NCI-H1092 (cell line): ENCODE results near the gene OR11H7.
"Not testable (repeated sequence)": the region's sequence is repeated elsewhere in the genome, so short reads cannot be mapped to it uniquely, and the experiment has no call there.

Experiments used
- DNase-seq: peaks from one replicate; lab custom pipeline; 2025; lab: John Stamatoyannopoulos, UW

The OR11H7 gene

GRCh38 chr14:20228681-20229080 lies at the start of gene OR11H7:
Gene OR11H7 (plus strand): TSS chr14:20228981.
- no peak for DNase-seq

GRCh38 chr14:20179218-20179617 lies 49.6 kb upstream of the OR11H7 start:
- DNase-seq = no peak

- DNase-seq = no peak
Measured at GRCh38 chr14:20179880-20180279, 48.9 kb upstream of the OR11H7 start.

- no peak for DNase-seq
Measured at GRCh38 chr14:20180486-20180885, 48.3 kb upstream of the OR11H7 start.

GRCh38 chr14:20184181-20184580 lies 44.6 kb upstream of the OR11H7 start:
- no peak for DNase-seq

- no peak for DNase-seq
Measured at GRCh38 chr14:20190596-20190995, 38.2 kb upstream of the OR11H7 start, which contains the start of gene OR11G2. Gene OR11G2 (plus strand): TSS chr14:20190896. CDS start chr14:20197438, 6,542 bp downstream.

- DNase-seq = no peak
Measured at GRCh38 chr14:20191396-20191795, 37.4 kb upstream of the OR11H7 start.

GRCh38 chr14:20194101-20194500 lies 34.7 kb upstream of the OR11H7 start:
- no peak for DNase-seq

- not testable (repeated sequence) for DNase-seq
Measured at GRCh38 chr14:20195170-20195569, 33.6 kb upstream of the OR11H7 start.

- no peak for DNase-seq
Measured at GRCh38 chr14:20195911-20196310, 32.9 kb upstream of the OR11H7 start.

- no peak for DNase-seq
Measured at GRCh38 chr14:20197459-20197858, 31.3 kb upstream of the OR11H7 start.

GRCh38 chr14:20198991-20199390 lies 29.8 kb upstream of the OR11H7 start:
- DNase-seq = no peak

- no peak for DNase-seq
Measured at GRCh38 chr14:20204721-20205120, 24.1 kb upstream of the OR11H7 start.

- no peak for DNase-seq
Measured at GRCh38 chr14:20209595-20209994, 19.2 kb upstream of the OR11H7 start.

- not testable (repeated sequence) for DNase-seq
Measured at GRCh38 chr14:20212406-20212805, 16.4 kb upstream of the OR11H7 start.

- no peak for DNase-seq
Measured at GRCh38 chr14:20215196-20215595, 13.6 kb upstream of the OR11H7 start.

- no peak for DNase-seq
Measured at GRCh38 chr14:20219033-20219432, 9.7 kb upstream of the OR11H7 start.

GRCh38 chr14:20223410-20223809 lies 5.4 kb upstream of the OR11H7 start, which contains the start of gene OR11H6:
Gene OR11H6 (plus strand): TSS chr14:20223710. CDS start chr14:20223710, 0 bp downstream.
- DNase-seq = no peak

GRCh38 chr14:20235415-20235814 lies 6.6 kb downstream of the OR11H7 start:
- not testable (repeated sequence) for DNase-seq

- no peak for DNase-seq
Measured at GRCh38 chr14:20247646-20248246, 19.0 kb downstream of the OR11H7 start.

GRCh38 chr14:20262642-20263128 lies 33.9 kb downstream of the OR11H7 start:
- DNase-seq = no peak

GRCh38 chr14:20264361-20264760 lies 35.6 kb downstream of the OR11H7 start:
- not testable (repeated sequence) for DNase-seq

- DNase-seq = no peak
Measured at GRCh38 chr14:20274062-20274461, 45.3 kb downstream of the OR11H7 start.

GRCh38 chr14:20277409-20277808 lies 48.6 kb downstream of the OR11H7 start:
- DNase-seq = no peak
